GM21526 (cell line): Measurements from ENCODE around the gene RPGRIP1L.
A peak's percentile ranks its signal among the peaks of the same experiment; 100 is the strongest.

Experiments used
- ATAC-seq: cut with Tn5 transposase; IDR thresholded peaks from one replicate; pipeline ENCODE4 v1.9.1; 2021; ENCODE audit warnings: moderate library complexity; ENCODE audit not compliant: unreplicated experiment, low FRiP score

Gene RPGRIP1L

GRCh38 chr16:53559270-53559951, 144.2 kb downstream of the RPGRIP1L start:
- no peak for ATAC-seq

DNA sequence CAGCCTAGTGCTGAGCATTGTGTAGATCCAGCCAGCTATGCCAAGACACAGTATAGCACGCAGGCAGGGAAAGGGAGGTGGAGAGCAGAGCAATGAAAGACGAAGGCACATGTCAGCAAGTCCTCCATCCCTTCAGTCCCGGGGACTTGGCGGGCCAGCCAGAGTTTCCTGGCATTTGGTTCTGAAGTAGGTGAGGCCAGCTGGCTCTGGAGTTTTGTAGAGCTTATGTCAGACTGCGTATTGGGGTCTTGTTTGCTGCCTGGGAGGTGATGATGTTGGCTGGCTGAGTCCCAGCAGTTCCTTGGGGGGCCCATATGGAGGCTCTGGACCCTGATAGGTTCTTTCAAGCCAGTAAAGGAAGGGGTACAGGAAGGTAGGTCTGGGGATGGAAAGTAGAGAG, 144.9 kb downstream of the RPGRIP1L start:
- ATAC-seq, result no peak

DNA sequence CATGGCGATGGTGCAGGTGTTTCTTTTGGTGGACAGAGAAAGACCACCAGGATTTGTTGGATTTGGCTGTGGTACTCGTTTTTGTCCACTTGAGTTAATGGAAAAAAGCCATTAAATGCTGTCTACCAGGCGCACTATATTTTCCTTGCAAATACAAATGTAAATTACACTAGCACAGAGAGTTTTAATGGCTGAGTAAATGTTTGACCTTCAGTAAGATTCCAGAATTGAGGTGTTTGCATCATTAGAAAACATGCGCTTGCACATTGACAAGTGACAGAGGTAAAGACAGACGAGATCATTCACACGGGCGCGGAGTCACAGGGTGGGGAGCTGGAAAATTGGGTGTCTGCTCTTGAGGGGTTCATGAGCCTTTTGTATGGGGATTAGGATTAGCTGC, 147.1 kb downstream of the RPGRIP1L start:
- ATAC-seq, result no peak

- ATAC-seq, result peak; percentile 80
Observed at GRCh38 chr16:53549970-53550690, 153.5 kb downstream of the RPGRIP1L start.
